Measurements from ENCODE around the gene SMARCD3. TPM values are rescaled to one million over a fixed set of nuclear protein-coding genes. Genes with fewer than 3 reads are reported as not detected.
A peak's percentile ranks its signal among the peaks of the same experiment; 100 is the strongest.

Gene SMARCD3
- total and polyA plus RNA-seq, 9 of the 15 experiments (the other 6 are each of a cell fraction or from before 2014, with no cell fraction given) = 0.43 to 3.6 (median 2.6) TPM

GRCh38 chr7:151232091-151232916 is 16.2 kb downstream of the SMARCD3 start, which contains the start of gene CHPF2 (continued):
- peak; percentile 78 for TF ChIP-seq E2F8 (IDR thresholded peaks at IDR 0.05; ENCODE audit: low read depth, partially characterized antibody)
- no peak for TF ChIP-seq KHSRP (IDR thresholded peaks at IDR 0.05)
- no peak for TF ChIP-seq HOXB6 (CRISPR knock-in tag; IDR thresholded peaks at IDR 0.05; ENCODE audit: borderline replicate concordance)
- 0 out of 2 replicates have a peak, but pooled peaks have one; percentile 42 for TF ChIP-seq XRCC5 (IDR thresholded peaks at IDR 0.05; ENCODE audit: low read depth, low read length)
- TF ChIP-seq POLR2AphosphoS5 (IDR thresholded peaks at IDR 0.05; ENCODE audit: control insufficient read depth, insufficient read depth, low read depth, low read length) = peak; percentile 64; the same call in 1 of the 2 replicates
- no peak for TF ChIP-seq SMAD3 (CRISPR knock-in tag; conservative IDR thresholded peaks at IDR 0.05)
- TF ChIP-seq PHF8 (IDR thresholded peaks at IDR 0.05; ENCODE audit: borderline replicate concordance, low read length) = peak; percentile 92
- no peak for TF ChIP-seq SMARCA4 (IDR thresholded peaks at IDR 0.05)
- TF ChIP-seq SFPQ (IDR thresholded peaks at IDR 0.05; ENCODE audit: low read depth, low read length) = no peak
- TF ChIP-seq SRSF3 (IDR thresholded peaks at IDR 0.05; ENCODE audit: insufficient read depth, low read length) = no peak; the same call in 1 of the 2 replicates
- TF ChIP-seq SAP30 (IDR thresholded peaks at IDR 0.05; ENCODE audit: borderline replicate concordance, insufficient read depth, low read depth, low read length, poor library complexity, severe bottlenecking) = peak; percentile 27
- no peak for TF ChIP-seq ZNF778 (CRISPR knock-in tag; IDR thresholded peaks at IDR 0.05)
- peak; percentile 43; the same call in 1 of the 2 replicates for TF ChIP-seq SMARCE1 (IDR thresholded peaks at IDR 0.05)

Data from K562 (cell line).